HepG2 (cell line): ENCODE measurements around the gene BEST2. TPM values are rescaled to one million over a fixed set of nuclear protein-coding genes. Genes with fewer than 3 reads are reported as not detected.

Source experiments
- ATAC-seq: fragments of 200-7000 bp; cut with Tn5 transposase; 3 replicates; pipeline ENCODE4 v1.9.1; 2020; ENCODE audit warnings: mild to moderate bottlenecking, moderate library complexity
- BruUV-seq: library from RNA; stranded (reverse); fragments of 400-500 nt; replicated peaks from 2 replicates; lab custom pipeline; 2021; lab: Mats Ljungman, UMichigan
- CTCF ChIA-PET: fragments of 300-600 bp; formaldehyde crosslinking; extraction: SDS; loops from one replicate; lab custom pipeline; 2021; ENCODE audit warnings: low total read pairs, inconsistent platforms, low intra/inter-chr PET ratio; lab: Yijun Ruan, JAX
- POLR2A ChIA-PET: fragments of 350-600 bp; sonication (Branson Sonifier 250); formaldehyde crosslinking; loops from one replicate; lab custom pipeline; 2020; ENCODE audit warnings: antibody characterized with exemption, inconsistent platforms; lab: Yijun Ruan, JAX
- DNase-seq: peaks from one replicate; pipeline ENCODE4 v3.0.0-alpha.2; 2015; ENCODE audit warnings: low spot score
- FAIRE-seq: peaks from 3 replicates; lab custom pipeline; 2011; peaks lifted over from hg19 to GRCh38; lab: Jason Lieb, UNC
- H2AFZ ChIP-seq: one replicate; pipeline ENCODE4 v1.6.1; 2011; ENCODE audit warnings: low read length, inconsistent platforms
- H3K27ac ChIP-seq: fragments of 300-600 bp; 3 replicates; pipeline ENCODE4 v1.8.0; 2011; ENCODE audit warnings: mixed run types, mild to moderate bottlenecking, mixed read lengths, low read length, inconsistent platforms; ENCODE audit not compliant: insufficient read depth; ENCODE audit errors: extremely low read length
- H3K27me3 ChIP-seq, 2 experiments: fragments of 200-600 bp in 1 of 2; 2 replicates in 1 of 2; 3 replicates in 1 of 2; pipeline versions ENCODE4 v1.6.0 to v1.8.0; 2011; ENCODE audit warnings: low read length in 2 of 2, mild to moderate bottlenecking in 2 of 2, moderate library complexity in 2 of 2, inconsistent platforms in 1 of 2; ENCODE audit not compliant: insufficient read depth in 2 of 2, control insufficient read depth in 1 of 2
- H3K36me3 ChIP-seq, 2 experiments: fragments of 200-600 bp in 1 of 2; replicated peaks in 1 of 2; 2 replicates in 1 of 2; 3 replicates in 1 of 2; pipeline versions ENCODE4 v1.5.1 to v1.8.0; 2011; ENCODE audit warnings: low read length in 2 of 2, inconsistent platforms in 1 of 2; ENCODE audit not compliant: insufficient read depth in 2 of 2, control insufficient read depth in 1 of 2
- H3K4me1 ChIP-seq: 2 replicates; pipeline ENCODE4 v1.5.1; 2012; ENCODE audit warnings: low read length, inconsistent platforms; ENCODE audit not compliant: insufficient read depth
- H3K4me2 ChIP-seq: 2 replicates; pipeline ENCODE4 v1.6.0; 2011; ENCODE audit warnings: low read depth, low read length, inconsistent platforms
- H3K4me3 ChIP-seq, 3 experiments: fragments of 200-600 bp in 1 of 3; sonication (generic), shearing (Covaris generic) in 1 of 3; replicated peaks in 1 of 3; 2 replicates each; pipeline ENCODE4 v1.5.1; 2011 to 2016; ENCODE audit warnings: low read length in 3 of 3, inconsistent platforms in 2 of 3, low read depth in 2 of 3, mild to moderate bottlenecking in 2 of 3, control low read depth in 1 of 3, mixed read lengths in 1 of 3; ENCODE audit not compliant: insufficient read depth in 1 of 3
- H3K79me2 ChIP-seq: one replicate; pipeline ENCODE4 v1.6.1; 2011; ENCODE audit warnings: low read length, inconsistent platforms; ENCODE audit not compliant: insufficient read depth
- H3K9ac ChIP-seq: 2 replicates; pipeline ENCODE4 v1.6.0; 2011; ENCODE audit warnings: mild to moderate bottlenecking, low read depth, low read length, inconsistent platforms; ENCODE audit not compliant: insufficient read depth
- H3K9me3 ChIP-seq: 2 replicates; pipeline ENCODE4 v1.5.1; 2012; ENCODE audit warnings: mild to moderate bottlenecking, low read length
- H4K20me1 ChIP-seq: 2 replicates; pipeline ENCODE4 v1.6.0; 2011; ENCODE audit warnings: inconsistent platforms, mild to moderate bottlenecking, low read length, moderate library complexity; ENCODE audit not compliant: insufficient read depth
- ARNT2 ChIP-seq: sonication (generic); formaldehyde crosslinking; IDR thresholded peaks from 2 replicates; pipeline ENCODE4 v1.8.0; 2022; ENCODE audit warnings: mild to moderate bottlenecking, low read depth, missing genetic modification reagents, moderate library complexity
- CSRNP1 ChIP-seq: sonication (generic); formaldehyde crosslinking; IDR thresholded peaks from 2 replicates; pipeline ENCODE4 v1.8.1; 2023; ENCODE audit warnings: mild to moderate bottlenecking, missing genetic modification reagents
- IKZF4 ChIP-seq: sonication (generic); formaldehyde crosslinking; IDR thresholded peaks from 2 replicates; pipeline ENCODE4 v1.5.1; 2020; ENCODE audit warnings: borderline replicate concordance, mild to moderate bottlenecking, low read depth, missing genetic modification reagents; ENCODE audit errors: not compliant biosample characterization
- RORA ChIP-seq: sonication (generic); formaldehyde crosslinking; IDR thresholded peaks from 2 replicates; pipeline ENCODE4 v1.5.0; 2020; ENCODE audit warnings: mild to moderate bottlenecking, missing genetic modification reagents, moderate library complexity
- SIX1 ChIP-seq: sonication (generic); formaldehyde crosslinking; IDR thresholded peaks from 2 replicates; pipeline ENCODE4 v1.4.0; 2020; ENCODE audit warnings: missing genetic modification reagents, borderline replicate concordance
- ZBED4 ChIP-seq: sonication (generic); formaldehyde crosslinking; IDR thresholded peaks from 2 replicates; pipeline ENCODE4 v1.4.0; 2020; ENCODE audit warnings: missing genetic modification reagents, borderline replicate concordance
- ZNF333 ChIP-seq: sonication (generic); formaldehyde crosslinking; IDR thresholded peaks from 2 replicates; pipeline ENCODE4 v1.4.0; 2020; ENCODE audit warnings: mild to moderate bottlenecking, missing genetic modification reagents, borderline replicate concordance
- ZNF430 ChIP-seq: sonication (generic); formaldehyde crosslinking; IDR thresholded peaks from 2 replicates; pipeline ENCODE4 v1.9.0; 2021; ENCODE audit warnings: mild to moderate bottlenecking, missing genetic modification reagents
- WGBS: methylation state at CpG from one replicate; pipeline ENCODE4 v1.1.6; 2017; ENCODE audit warnings: low lambda C conversion rate; 5-methylcytosine and 5-hydroxymethylcytosine counted together
- in situ Hi-C: cut with HindIII; loops from 2 replicates; pipeline ENCODE4 v1.10.0; 2017; ENCODE audit warnings: low pct_unique_long_range_greater_than_20kb; ENCODE audit not compliant: extremely low pct_ligation_motif_present
- intact Hi-C: fragments of 100-400 bp; cut with micrococcal nuclease; formaldehyde crosslinking; loops from one replicate; pipeline ENCODE4 v1.10.0; 2022; ENCODE audit not compliant: unreplicated experiment
- polyA plus RNA-seq, 8 experiments: library from polyadenylated mRNA; depleted of rRNA in 3 of 8; stranded (reverse) in 7 of 8; unstranded in 1 of 8; fragments of >200 nt; fragmentation: Illumina TruSeq in 4 of 8; extraction: Trizol in 4 of 8; gene quantifications; 2 replicates each; pipeline versions ENCODE4 v1.2.1 to v1.2.3, GENCODE V29; 2011 to 2016; ENCODE audit warnings: low read depth in 4 of 8, missing spikeins in 1 of 8, mixed read lengths in 1 of 8; ENCODE audit not compliant: insufficient read depth in 1 of 8
- total RNA-seq, 5 experiments: library from RNA; depleted of rRNA; stranded (reverse); fragments of >200 nt; fragmentation: Illumina TruSeq; extraction: Trizol; gene quantifications; 2 replicates each; pipeline ENCODE4 v1.2.3, GENCODE V29; 2016; ENCODE audit warnings: low read depth in 1 of 5

BEST2 gene
- total and polyA plus RNA-seq, 2 of the 13 experiments (the other 11 are each of a cell fraction or from before 2014, with no cell fraction given): not detected

- Histone ChIP-seq H3K4me2 (no peak overlapping the region), H3K4me1 (no peaks in the 10 kb centered on the region), H3K36me3 (peaks cover 44 to 77% of the 10 kb centered on the region in 2 experiments), H3K27ac (no peak overlapping the region), H3K9me3 (no peaks in the 10 kb centered on the region), H3K27me3 (no peaks in the 10 kb centered on the region), H3K79me2 (no peaks in the 10 kb centered on the region), H2AFZ (no peak overlapping the region), H3K4me3 (no peak overlapping the region), H4K20me1 (no peaks in the 10 kb centered on the region), H3K9ac (no peak overlapping the region)
- in situ Hi-C loops: no loop called here
- intact Hi-C loops: no loop called here
- TF ChIP-seq CSRNP1: no peak
- no peak for TF ChIP-seq ZNF333 (CRISPR knock-in tag)
- no peak for TF ChIP-seq ARNT2
- TF ChIP-seq IKZF4 (CRISPR knock-in tag): no peak
- TF ChIP-seq RORA (CRISPR knock-in tag): no peak
- TF ChIP-seq ZBED4 (CRISPR knock-in tag): no peak
- TF ChIP-seq ZNF430: no peak
- no peak for TF ChIP-seq SIX1 (CRISPR knock-in tag)
- ChIA-PET POLR2A (no interaction called here), CTCF (no interaction called here)
- FAIRE-seq (no peak), DNase-seq (no peak), ATAC-seq (no peak)
- WGBS: 98% methylated on average over 4 of the region's 13 CpGs
- no TSS peak for BruUV-seq
These were observed 46.4 kb upstream of the BEST2 start for GRCh38 chr19:12705169-12705568.
